Type B pancreatic cell (in vitro differentiated cells): ENCODE results near the gene ATRNL1. TPM values are rescaled to one million over a fixed set of nuclear protein-coding genes. Genes with fewer than 3 reads are reported as not detected.

Experiments
- DNase-seq: peaks from one replicate; pipeline ENCODE4 v3.0.0; 2021; ENCODE audit warnings: mixed read lengths; ENCODE audit not compliant: unreplicated experiment; ENCODE audit errors: extremely low spot score
- H3K27ac Mint-ChIP-seq: 2 replicates; pipeline ENCODE4 v1.8.0; 2021; ENCODE audit warnings: mild to moderate bottlenecking, mixed read lengths
- H3K27me3 Mint-ChIP-seq: 2 replicates; pipeline ENCODE4 v1.8.0; 2021; ENCODE audit warnings: mixed read lengths
- H3K36me3 Mint-ChIP-seq: 2 replicates; pipeline ENCODE4 v1.8.0; 2021; ENCODE audit warnings: mixed read lengths
- H3K4me1 Mint-ChIP-seq: one replicate; pipeline ENCODE4 v1.8.0; 2021; ENCODE audit warnings: mixed read lengths; ENCODE audit not compliant: unreplicated experiment
- H3K4me3 Mint-ChIP-seq: 2 replicates; pipeline ENCODE4 v1.8.0; 2021; ENCODE audit warnings: mild to moderate bottlenecking, mixed read lengths
- H3K9me3 Mint-ChIP-seq: 2 replicates; pipeline ENCODE4 v1.8.0; 2021; ENCODE audit warnings: mixed read lengths
- total RNA-seq: library from RNA; stranded (reverse); gene quantifications from 2 replicates; pipeline ENCODE4 v1.2.1, GENCODE V29; 2021; ENCODE audit warnings: low replicate concordance
- TF ChIP-seq, protein P1 (sequence below): fragments of 200-600 bp; sonication (generic); conservative IDR thresholded peaks from 2 replicates; pipeline ENCODE4 v1.5.0; 2021; ENCODE audit warnings: antibody characterized with exemption, mild to moderate bottlenecking

Gene ATRNL1
- total RNA-seq, 1 donor from 2014 or later: 38.4 TPM

- H3K9me3 Mint-ChIP-seq: no peaks in the 10 kb centered on the region
- TF ChIP-seq, protein P1, sequence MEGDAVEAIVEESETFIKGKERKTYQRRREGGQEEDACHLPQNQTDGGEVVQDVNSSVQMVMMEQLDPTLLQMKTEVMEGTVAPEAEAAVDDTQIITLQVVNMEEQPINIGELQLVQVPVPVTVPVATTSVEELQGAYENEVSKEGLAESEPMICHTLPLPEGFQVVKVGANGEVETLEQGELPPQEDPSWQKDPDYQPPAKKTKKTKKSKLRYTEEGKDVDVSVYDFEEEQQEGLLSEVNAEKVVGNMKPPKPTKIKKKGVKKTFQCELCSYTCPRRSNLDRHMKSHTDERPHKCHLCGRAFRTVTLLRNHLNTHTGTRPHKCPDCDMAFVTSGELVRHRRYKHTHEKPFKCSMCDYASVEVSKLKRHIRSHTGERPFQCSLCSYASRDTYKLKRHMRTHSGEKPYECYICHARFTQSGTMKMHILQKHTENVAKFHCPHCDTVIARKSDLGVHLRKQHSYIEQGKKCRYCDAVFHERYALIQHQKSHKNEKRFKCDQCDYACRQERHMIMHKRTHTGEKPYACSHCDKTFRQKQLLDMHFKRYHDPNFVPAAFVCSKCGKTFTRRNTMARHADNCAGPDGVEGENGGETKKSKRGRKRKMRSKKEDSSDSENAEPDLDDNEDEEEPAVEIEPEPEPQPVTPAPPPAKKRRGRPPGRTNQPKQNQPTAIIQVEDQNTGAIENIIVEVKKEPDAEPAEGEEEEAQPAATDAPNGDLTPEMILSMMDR: no peak
- DNase-seq: peak; percentile 37
- H3K4me1 Mint-ChIP-seq: peaks cover 6% of the 10 kb centered on the region
- peaks cover 40% of the 10 kb centered on the region for H3K27me3 Mint-ChIP-seq
- H3K27ac Mint-ChIP-seq: no peak overlapping the region
- no peak overlapping the region for H3K4me3 Mint-ChIP-seq
- H3K36me3 Mint-ChIP-seq: no peaks in the 10 kb centered on the region
Observed at GRCh38 chr10:115969591-115969990, 876.4 kb downstream of the ATRNL1 start.

- H3K4me1 Mint-ChIP-seq: peaks cover 6% of the 10 kb centered on the region
- no peak for DNase-seq
- H3K4me3 Mint-ChIP-seq: no peak overlapping the region
- H3K27me3 Mint-ChIP-seq: peaks cover 53% of the 10 kb centered on the region
- H3K9me3 Mint-ChIP-seq: no peaks in the 10 kb centered on the region
- TF ChIP-seq, protein P1: no peak
- no peaks in the 10 kb centered on the region for H3K36me3 Mint-ChIP-seq
- H3K27ac Mint-ChIP-seq: no peak overlapping the region
Observed at GRCh38 chr10:115971921-115972320, 878.8 kb downstream of the ATRNL1 start.

DNA sequence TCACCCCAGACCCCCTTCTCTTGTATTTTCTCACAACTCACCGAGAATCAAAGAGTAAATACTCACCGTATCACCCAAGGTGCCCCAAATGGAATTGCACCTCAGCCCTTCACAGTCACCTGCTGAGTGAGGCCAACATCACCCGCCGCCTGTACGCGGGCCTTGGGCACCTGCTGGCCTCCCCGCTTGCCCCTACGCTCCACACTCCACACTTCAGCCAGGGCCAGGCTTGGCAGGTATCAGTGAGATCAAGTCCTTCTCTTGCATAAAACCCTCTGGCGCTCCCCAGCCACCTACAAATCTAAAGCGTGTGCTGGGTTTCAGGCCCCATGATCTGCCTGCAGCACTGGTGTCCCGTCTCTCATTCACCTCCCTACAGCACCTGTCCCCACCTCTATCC is 879.3 kb downstream of the ATRNL1 start:
- H3K9me3 Mint-ChIP-seq: no peaks in the 10 kb centered on the region
- DNase-seq: no peak
- peaks cover 6% of the 10 kb centered on the region for H3K4me1 Mint-ChIP-seq
- H3K36me3 Mint-ChIP-seq: no peaks in the 10 kb centered on the region
- peaks cover 56% of the 10 kb centered on the region for H3K27me3 Mint-ChIP-seq
- H3K27ac Mint-ChIP-seq: no peak overlapping the region
- TF ChIP-seq, protein P1: no peak
- H3K4me3 Mint-ChIP-seq: no peak overlapping the region

- H3K4me3 Mint-ChIP-seq: no peak overlapping the region
Observed at GRCh38 chr10:115974351-115974750, 881.2 kb downstream of the ATRNL1 start.

GRCh38 chr10:115974816-115975430 is 881.8 kb downstream of the ATRNL1 start:
- no peaks in the 10 kb centered on the region for H3K4me1 Mint-ChIP-seq
- TF ChIP-seq, protein P1: no peak
- H3K9me3 Mint-ChIP-seq: no peaks in the 10 kb centered on the region
- H3K27me3 Mint-ChIP-seq: peaks cover 53% of the 10 kb centered on the region
- H3K27ac Mint-ChIP-seq: no peak overlapping the region
- H3K4me3 Mint-ChIP-seq: no peak overlapping the region
- H3K36me3 Mint-ChIP-seq: no peaks in the 10 kb centered on the region
- no peak for DNase-seq

More at GRCh38 chr10:115974351-115974750, 881.2 kb downstream of the ATRNL1 start:
- no peak for DNase-seq
- no peak overlapping the region for H3K27ac Mint-ChIP-seq
- no peaks in the 10 kb centered on the region for H3K4me1 Mint-ChIP-seq
- peaks cover 50% of the 10 kb centered on the region for H3K27me3 Mint-ChIP-seq
- no peaks in the 10 kb centered on the region for H3K36me3 Mint-ChIP-seq
- H3K9me3 Mint-ChIP-seq: no peaks in the 10 kb centered on the region
- TF ChIP-seq, protein P1: no peak

GRCh38 chr10:115975506-115975905 is 882.3 kb downstream of the ATRNL1 start:
- Mint-ChIP-seq H3K27ac (no peak overlapping the region), H3K9me3 (no peaks in the 10 kb centered on the region), H3K27me3 (peaks cover 53% of the 10 kb centered on the region), H3K4me1 (no peaks in the 10 kb centered on the region), H3K4me3 (no peak overlapping the region), H3K36me3 (no peaks in the 10 kb centered on the region)
- no peak for DNase-seq
- TF ChIP-seq, protein P1: no peak
